CD4-positive, alpha-beta T cell (primary cell): ENCODE data around the gene LSAMP. TPM values are rescaled to one million over a fixed set of nuclear protein-coding genes. Genes with fewer than 3 reads are reported as not detected.

Experiments
- ATAC-seq: fragments of 200-7000 bp; cut with Tn5 transposase; one replicate; pipeline ENCODE4 v1.10.0; 2022; ENCODE audit warnings: mild to moderate bottlenecking; ENCODE audit not compliant: poor library complexity
- CTCF ChIA-PET: fragments of 350-600 bp; sonication (Branson Sonifier 250); formaldehyde crosslinking; loops from one replicate; lab custom pipeline; 2021; ENCODE audit warnings: antibody characterized with exemption, inconsistent platforms; lab: Charles Lee
- POLR2A ChIA-PET: fragments of 350-600 bp; sonication (Branson Sonifier 250); formaldehyde crosslinking; loops from one replicate; lab custom pipeline; 2021; ENCODE audit warnings: antibody characterized with exemption, inconsistent platforms; lab: Charles Lee
- DNase-seq, 14 experiments: peaks; one replicate each; pipeline ENCODE4 v3.0.0-alpha.2; 2013 to 2020; ENCODE audit warnings: mixed read lengths in 2 of 14
- H3K27ac ChIP-seq, 2 donors: one replicate each; pipeline versions ENCODE4 v1.5.1 to v1.7.0; 2013; ENCODE audit warnings: low read length in 2 of 2, low read depth in 1 of 2, mild to moderate bottlenecking in 1 of 2
- H3K27me3 ChIP-seq, 2 experiments: 1 replicate in 1 of 2; 2 replicates in 1 of 2; pipeline versions ENCODE4 v1.6.1 to v1.7.0; 2013; ENCODE audit warnings: low read length in 2 of 2, control low read depth in 1 of 2, mild to moderate bottlenecking in 1 of 2, moderate library complexity in 1 of 2; ENCODE audit not compliant: insufficient read depth in 2 of 2, control insufficient read depth in 1 of 2
- H3K36me3 ChIP-seq: one replicate; pipeline ENCODE4 v1.6.1; 2013; ENCODE audit warnings: low read length, control low read depth; ENCODE audit not compliant: insufficient read depth
- H3K4me1 ChIP-seq: one replicate; pipeline ENCODE4 v1.6.1; 2013; ENCODE audit warnings: low read length, control low read depth; ENCODE audit not compliant: insufficient read depth
- H3K4me3 ChIP-seq: one replicate; pipeline ENCODE4 v1.5.1; 2013; ENCODE audit warnings: mild to moderate bottlenecking, low read length, moderate library complexity
- H3K9me3 ChIP-seq, 2 experiments: 1 replicate in 1 of 2; 2 replicates in 1 of 2; pipeline versions ENCODE4 v1.6.1 to v1.7.0; 2013; ENCODE audit warnings: low read length in 2 of 2, mild to moderate bottlenecking in 2 of 2, control low read depth in 1 of 2, moderate library complexity in 1 of 2; ENCODE audit not compliant: control insufficient read depth in 1 of 2, insufficient read depth in 1 of 2
- H3K27ac Mint-ChIP-seq: one replicate; pipeline ENCODE4 v1.8.0; 2020; ENCODE audit warnings: mixed read lengths
- H3K27me3 Mint-ChIP-seq: one replicate; pipeline ENCODE4 v1.8.0; 2021; ENCODE audit warnings: mixed read lengths
- H3K36me3 Mint-ChIP-seq: one replicate; pipeline ENCODE4 v1.8.0; 2021; ENCODE audit warnings: low read depth, mixed read lengths
- H3K4me1 Mint-ChIP-seq: one replicate; pipeline ENCODE4 v1.8.0; 2021; ENCODE audit warnings: low read depth, mixed read lengths
- H3K4me3 Mint-ChIP-seq: one replicate; pipeline ENCODE4 v1.8.0; 2020; ENCODE audit warnings: mild to moderate bottlenecking, mixed read lengths
- H3K9me3 Mint-ChIP-seq: one replicate; pipeline ENCODE4 v1.8.0; 2020; ENCODE audit warnings: mixed read lengths
- CTCF ChIP-seq: fragments of 200-600 bp; IDR thresholded peaks from one replicate; pipeline ENCODE4 v1.8.0; 2022; ENCODE audit warnings: antibody characterized with exemption, mild to moderate bottlenecking
- intact Hi-C, 2 experiments: fragments of 100-400 bp; cut with DNase I in 1 of 2; cut with micrococcal nuclease in 1 of 2; formaldehyde crosslinking; loops; one replicate each; pipeline versions ENCODE4 v1.15.1 to v1.9.0; 2023 to 2025; cut with DNase I, micrococcal nuclease
- total RNA-seq, 174 experiments: library from RNA in 2 of 174; stranded (reverse) in 2 of 174; gene quantifications; one replicate each; pipeline ENCODE4 v1.2.3 and lab custom pipeline; 2021 to 2026

LSAMP gene
- total RNA-seq, 2 experiments from 2014 or later = not detected

- ATAC-seq (no peak), DNase-seq (no peak)
- no peaks in the 10 kb centered on the region for H3K36me3 ChIP-seq
- intact Hi-C loops = no loop called here
- no peak for TF ChIP-seq CTCF
- ChIA-PET CTCF (no interaction called here), POLR2A (no interaction called here)
- H3K27ac ChIP-seq = no peak overlapping the region
- no peaks in the 10 kb centered on the region for H3K36me3 Mint-ChIP-seq
- H3K27me3 Mint-ChIP-seq = no peaks in the 10 kb centered on the region
- no peaks in the 10 kb centered on the region for H3K4me1 Mint-ChIP-seq
- no peaks in the 10 kb centered on the region for H3K4me1 ChIP-seq
- H3K27me3 ChIP-seq = no peaks in the 10 kb centered on the region
- no peak overlapping the region for H3K4me3 ChIP-seq
- H3K4me3 Mint-ChIP-seq = no peak overlapping the region
- H3K27ac Mint-ChIP-seq = no peak overlapping the region
- no peaks in the 10 kb centered on the region for H3K9me3 Mint-ChIP-seq
- H3K9me3 ChIP-seq = no peaks in the 10 kb centered on the region
These were observed 375.2 kb downstream of the LSAMP start for GRCh38 chr3:116070061-116070460.

- TF ChIP-seq CTCF = no peak
- no peaks in the 10 kb centered on the region for H3K36me3 Mint-ChIP-seq
- no peak overlapping the region for H3K27ac ChIP-seq
- DNase-seq (no peak), ATAC-seq (no peak)
- no peaks in the 10 kb centered on the region for H3K9me3 ChIP-seq
- H3K27ac Mint-ChIP-seq = no peak overlapping the region
- CTCF ChIA-PET = no interaction called here
- H3K4me1 Mint-ChIP-seq = no peaks in the 10 kb centered on the region
- H3K4me1 ChIP-seq = no peaks in the 10 kb centered on the region
- no peaks in the 10 kb centered on the region for H3K27me3 ChIP-seq
- H3K9me3 Mint-ChIP-seq = no peaks in the 10 kb centered on the region
- no peaks in the 10 kb centered on the region for H3K36me3 ChIP-seq
- no peak overlapping the region for H3K4me3 Mint-ChIP-seq
- H3K4me3 ChIP-seq = no peak overlapping the region
- no peaks in the 10 kb centered on the region for H3K27me3 Mint-ChIP-seq
- POLR2A ChIA-PET = no interaction called here
- intact Hi-C loops = no loop called here
These were observed 376.3 kb downstream of the LSAMP start for GRCh38 chr3:116069024-116069423.

GRCh38 chr3:116067326-116067725 is 378.0 kb downstream of the LSAMP start:
- no peaks in the 10 kb centered on the region for H3K36me3 Mint-ChIP-seq
- no peaks in the 10 kb centered on the region for H3K4me1 ChIP-seq
- intact Hi-C loops = no loop called here
- no peaks in the 10 kb centered on the region for H3K4me1 Mint-ChIP-seq
- DNase-seq (no peak), ATAC-seq (no peak)
- no peak for TF ChIP-seq CTCF
- no peak overlapping the region for H3K4me3 Mint-ChIP-seq
- CTCF ChIA-PET = no interaction called here
- H3K9me3 Mint-ChIP-seq = no peaks in the 10 kb centered on the region
- H3K27ac ChIP-seq = no peak overlapping the region
- H3K4me3 ChIP-seq = no peak overlapping the region
- POLR2A ChIA-PET = no interaction called here
- peaks cover 0 to under 1% of the 10 kb centered on the region in 2 experiments for H3K9me3 ChIP-seq
- H3K27me3 ChIP-seq = no peaks in the 10 kb centered on the region
- no peak overlapping the region for H3K27ac Mint-ChIP-seq
- no peaks in the 10 kb centered on the region for H3K27me3 Mint-ChIP-seq
- H3K36me3 ChIP-seq = no peaks in the 10 kb centered on the region
